Measurements from ENCODE around the gene CFAP298.
"Not testable (repeated sequence)": the region's sequence is repeated elsewhere in the genome, so short reads cannot be mapped to it uniquely, and the experiment has no call there.

Gene CFAP298

DNA sequence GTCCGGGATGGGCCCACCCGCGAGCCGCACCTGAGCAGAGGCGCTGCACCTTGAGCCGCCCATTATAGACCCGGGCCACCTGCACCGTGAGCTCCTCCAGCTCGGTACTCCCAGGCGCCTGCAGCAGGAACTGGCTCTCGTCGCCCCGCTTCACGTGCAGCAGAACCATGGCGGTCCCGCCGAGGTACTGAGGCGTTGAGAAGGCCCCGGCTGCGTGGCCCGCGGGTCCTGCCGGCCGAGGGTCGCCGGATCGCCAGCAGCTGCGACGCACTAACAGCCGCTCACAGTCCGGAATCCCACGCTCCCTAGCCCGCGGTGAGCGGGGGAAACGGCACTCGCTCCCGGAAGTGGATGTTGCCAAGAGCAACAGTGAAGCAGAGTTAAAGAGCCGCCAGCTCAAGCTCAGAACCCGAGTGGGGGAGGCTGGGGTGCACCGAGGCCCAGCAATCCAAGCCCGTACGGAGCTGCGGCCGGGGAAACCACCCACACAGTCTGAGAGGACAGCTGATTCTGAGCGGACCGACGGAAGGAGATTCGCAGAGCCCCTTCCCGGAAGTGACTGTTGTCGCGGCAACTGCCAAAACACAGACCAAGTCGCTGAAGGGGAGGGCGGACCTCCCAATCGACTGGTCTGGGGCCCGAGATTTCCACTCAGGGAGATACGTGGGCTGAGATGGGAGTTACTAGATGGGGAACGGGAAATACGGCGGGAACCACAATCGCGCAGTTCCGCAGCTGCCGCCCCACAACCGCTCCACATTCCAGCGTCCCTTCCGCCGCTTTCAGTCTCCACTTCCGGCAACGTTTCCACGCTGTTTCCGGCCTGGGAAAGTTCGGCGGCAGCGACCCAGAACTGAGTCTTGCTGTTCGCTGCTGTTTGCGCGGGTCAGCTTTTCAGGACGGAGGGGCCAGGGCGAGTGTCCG, at the start of gene CFAP298:
Gene CFAP298 (minus strand): TSS at position 303 of the 924 bp plus-strand sequence. CDS start 134 bp downstream, at position 169.
- DNase-seq: peak; percentile 85

- not testable (repeated sequence) for DNase-seq
Observed at GRCh38 chr21:32661026-32661782, 49.0 kb upstream of the CFAP298 start.

DNA sequence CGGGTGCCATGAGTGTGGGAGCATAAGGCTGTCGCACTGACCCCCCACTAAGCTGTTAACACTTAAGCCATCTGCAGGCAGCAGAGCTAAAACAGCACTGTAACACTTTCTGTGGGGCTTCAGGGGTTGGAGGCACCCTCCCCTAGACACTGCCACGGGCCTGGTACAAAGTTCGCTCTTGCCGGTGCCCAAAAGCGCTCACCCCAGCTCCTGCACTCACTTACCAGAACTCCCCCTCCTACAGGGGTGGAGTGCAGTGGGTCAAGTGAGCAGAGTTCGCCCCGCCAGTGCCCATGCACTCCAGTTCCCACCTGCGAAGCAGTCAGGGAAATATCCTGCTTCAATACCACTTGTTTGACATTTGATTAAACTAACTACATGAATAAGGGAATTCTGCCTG, 46.3 kb upstream of the CFAP298 start:
- no peak for DNase-seq

GRCh38 chr21:32653326-32653901, 41.2 kb upstream of the CFAP298 start:
- no peak for DNase-seq

- no peak for DNase-seq
Observed at GRCh38 chr21:32648165-32648564, 36.0 kb upstream of the CFAP298 start.

DNA sequence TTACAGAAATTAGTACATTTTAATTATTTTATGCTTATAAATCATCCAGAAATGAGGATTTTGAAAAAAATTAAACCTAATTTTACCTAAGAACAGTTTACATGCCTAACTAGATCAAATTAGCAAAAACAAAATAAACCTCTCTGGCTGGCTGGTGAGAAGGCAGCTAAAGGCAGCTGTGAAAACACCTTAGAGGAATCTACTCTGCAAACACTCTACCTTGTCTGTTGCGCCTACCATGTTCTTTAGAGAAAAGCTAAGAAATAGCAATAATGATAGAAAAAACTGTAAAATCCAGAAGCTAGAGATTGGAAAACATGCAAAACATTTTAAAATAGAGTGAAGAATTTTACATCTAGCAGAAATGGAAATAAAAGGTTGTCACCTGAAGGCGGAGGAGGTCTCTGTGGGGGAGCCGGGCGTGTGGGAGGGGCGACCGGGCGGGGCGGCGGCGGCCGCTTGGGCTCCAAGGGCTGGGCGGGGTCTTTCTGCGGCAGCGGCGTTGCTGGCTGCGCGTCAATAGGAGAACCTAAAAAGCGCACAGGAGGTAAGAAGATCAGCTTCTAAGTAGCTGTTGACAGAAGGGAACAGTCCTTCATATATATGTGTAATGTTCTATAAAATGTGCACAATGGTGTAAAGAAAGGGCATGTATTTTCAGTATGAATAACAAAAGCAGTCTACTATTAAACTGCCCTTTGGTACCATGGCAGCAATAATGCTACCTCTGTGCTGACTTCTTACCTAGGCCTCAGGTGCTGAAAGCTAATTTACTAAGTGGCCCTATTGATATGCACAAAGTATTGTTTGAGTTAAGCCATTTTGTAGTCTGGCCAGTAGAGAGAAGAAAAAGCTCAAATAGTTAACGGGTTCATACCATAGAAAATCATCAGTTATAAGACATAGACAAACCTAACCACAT, 33.3 kb upstream of the CFAP298 start:
- DNase-seq: no peak

- DNase-seq: no peak
Observed at GRCh38 chr21:32641710-32642698, 29.8 kb upstream of the CFAP298 start.

- DNase-seq: no peak
Observed at GRCh38 chr21:32626621-32627196, 14.5 kb upstream of the CFAP298 start.

- DNase-seq: not testable (repeated sequence)
Observed at GRCh38 chr21:32618218-32618617, 6.0 kb upstream of the CFAP298 start.

DNA sequence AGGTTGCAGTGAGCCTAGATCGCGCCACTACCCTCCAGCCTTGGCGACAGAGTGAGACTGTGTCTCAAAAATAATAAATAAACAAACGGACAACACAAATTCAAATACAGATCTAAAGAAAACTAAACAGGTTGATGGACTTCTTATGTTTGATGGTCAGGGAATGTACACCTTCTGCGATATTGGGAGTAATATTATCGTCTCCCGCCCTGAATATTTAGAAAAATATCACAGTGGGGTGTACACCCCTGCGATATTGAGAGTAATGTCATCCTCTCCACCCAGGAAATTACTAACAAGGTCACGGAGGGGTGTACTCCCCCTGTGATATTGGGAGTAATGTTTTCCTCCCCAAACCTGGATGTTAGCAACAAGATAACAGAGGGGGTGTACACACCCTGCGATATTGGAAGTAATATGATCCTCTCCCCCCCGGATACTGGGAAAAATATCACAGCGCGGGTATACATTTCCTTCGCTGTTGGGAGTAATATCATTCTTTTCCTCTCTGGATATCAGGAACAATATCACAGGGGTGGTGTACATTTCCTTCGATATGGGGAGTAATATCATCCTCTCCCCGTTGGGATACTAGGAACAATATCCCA, 1.4 kb upstream of the CFAP298 start:
- no peak for DNase-seq

DNA sequence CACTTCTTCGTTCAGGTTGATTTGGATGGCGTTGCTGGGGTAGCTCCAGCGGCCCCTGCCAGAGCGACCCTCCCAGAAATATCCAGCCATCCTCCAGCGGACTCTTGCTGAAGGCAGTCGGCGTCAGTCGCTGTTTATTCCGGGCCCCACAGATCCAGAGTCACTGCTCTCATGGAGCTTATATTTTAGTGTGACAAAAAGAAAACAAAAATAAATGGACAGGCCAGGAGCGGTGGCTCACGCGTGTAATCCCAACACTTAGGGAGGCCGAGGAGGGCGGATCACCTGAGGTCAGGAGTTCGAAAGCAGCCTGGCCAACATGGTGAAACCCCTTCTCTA, 791 bp upstream of the CFAP298 start:
- no peak for DNase-seq

DNA sequence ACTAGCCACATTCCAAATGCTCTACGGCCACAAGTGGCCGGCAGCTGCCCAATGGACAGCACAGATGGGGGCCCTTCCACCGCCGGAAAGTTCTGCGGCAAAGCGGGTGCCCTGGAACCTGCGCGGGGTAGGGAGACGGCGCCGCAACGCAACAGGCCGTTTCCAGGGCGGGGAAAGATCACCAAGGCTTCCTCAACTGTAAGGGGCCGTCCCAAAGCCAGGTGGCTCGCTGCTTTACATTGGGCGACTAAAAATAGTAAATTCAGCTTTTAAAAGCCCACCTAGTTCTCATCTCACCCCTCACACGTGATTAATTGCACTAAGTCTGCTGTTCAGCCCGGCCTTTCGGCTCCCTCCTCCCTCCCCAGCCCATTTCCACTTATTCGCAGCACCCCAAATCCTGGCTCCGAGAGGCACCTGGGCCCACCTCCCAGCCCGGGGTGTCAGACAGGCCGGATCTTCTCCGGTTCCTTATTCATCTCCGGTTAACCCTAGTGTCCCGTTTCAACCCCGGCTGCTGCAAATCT, 643 bp downstream of the CFAP298 start:
- DNase-seq: no peak

- DNase-seq: not testable (repeated sequence)
Observed at GRCh38 chr21:32610940-32611339, 1.2 kb downstream of the CFAP298 start.

- DNase-seq: no peak
Observed at GRCh38 chr21:32608851-32609250, 3.3 kb downstream of the CFAP298 start.

DNA sequence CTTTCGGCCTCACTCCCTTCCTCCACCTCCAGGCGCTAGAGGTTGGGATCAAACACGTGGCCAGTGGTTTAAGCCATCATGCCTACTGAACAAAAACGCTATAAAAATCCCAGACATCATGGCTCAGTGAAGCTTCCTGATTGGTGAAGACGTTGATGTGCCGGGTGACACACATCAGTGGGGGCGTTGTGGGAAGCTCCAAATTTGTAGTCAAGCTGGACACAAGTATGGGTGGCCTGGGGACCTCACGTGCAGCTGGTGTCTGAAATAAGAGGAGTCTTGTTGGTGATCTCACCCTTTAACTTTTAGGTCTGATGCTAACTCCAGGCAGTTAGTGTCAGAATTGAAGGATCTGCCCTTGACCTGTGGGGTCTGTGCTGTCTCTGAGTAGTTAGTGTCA, 6.7 kb downstream of the CFAP298 start:
- DNase-seq: no peak

DNA sequence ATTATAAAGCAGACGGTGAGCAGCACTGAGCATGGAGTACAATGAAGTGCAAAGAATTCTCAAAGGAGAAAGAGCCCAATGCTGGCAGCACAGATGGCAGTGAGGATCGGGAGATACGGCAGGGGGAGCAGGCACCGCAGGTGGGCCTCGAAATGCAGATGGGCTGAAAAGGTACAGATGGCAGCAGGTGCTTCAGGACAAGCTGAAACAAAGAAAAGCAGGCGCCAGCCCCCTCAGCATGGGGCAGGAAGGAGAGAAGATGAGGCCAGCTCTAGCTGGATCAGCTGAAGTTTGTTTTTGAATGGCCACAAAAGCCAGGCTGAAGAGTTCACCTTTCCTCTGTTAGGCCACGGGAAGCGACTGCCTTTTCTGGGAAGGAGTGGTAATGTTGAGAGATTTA, 7.7 kb downstream of the CFAP298 start:
- no peak for DNase-seq

DNA sequence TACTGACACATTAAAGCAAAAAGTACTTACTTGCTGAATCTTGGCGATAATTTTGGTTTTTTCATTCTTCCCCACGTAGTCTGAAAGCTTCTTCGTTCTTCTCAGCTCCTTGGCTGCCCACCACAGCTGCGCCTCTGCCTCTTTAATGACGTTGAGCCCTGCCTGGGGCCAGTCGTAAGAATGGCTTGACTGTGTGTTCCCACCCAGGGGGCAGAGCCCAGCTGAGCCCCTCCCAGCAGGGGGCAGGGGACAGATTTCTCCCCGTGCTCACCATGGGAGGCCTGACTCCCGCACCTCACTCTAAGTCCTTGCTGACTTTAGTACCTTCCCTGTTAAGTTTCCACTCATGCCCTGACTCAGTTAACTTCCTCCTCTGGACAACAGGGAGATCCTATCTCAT, 9.0 kb downstream of the CFAP298 start:
- no peak for DNase-seq

DNA sequence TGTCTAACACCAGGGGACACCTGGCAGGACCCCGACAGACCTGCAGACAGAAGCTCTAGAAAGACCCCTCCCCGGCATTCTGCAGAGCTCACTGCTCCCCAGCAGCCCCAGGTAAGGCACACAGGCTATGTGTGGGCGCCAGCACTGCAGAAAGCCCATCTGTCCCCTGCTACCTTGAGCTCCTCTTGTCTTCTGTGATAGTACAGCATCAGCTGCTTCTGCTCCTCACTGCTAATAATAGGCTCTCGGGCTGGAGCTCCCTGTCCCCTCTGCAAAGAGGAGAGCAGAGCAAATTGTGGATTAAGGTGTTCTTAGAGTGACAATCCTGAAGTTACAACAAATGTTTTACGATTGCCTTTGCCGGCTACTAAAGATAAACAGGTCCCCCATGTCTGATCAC, 10.1 kb downstream of the CFAP298 start:
- DNase-seq: no peak

DNA sequence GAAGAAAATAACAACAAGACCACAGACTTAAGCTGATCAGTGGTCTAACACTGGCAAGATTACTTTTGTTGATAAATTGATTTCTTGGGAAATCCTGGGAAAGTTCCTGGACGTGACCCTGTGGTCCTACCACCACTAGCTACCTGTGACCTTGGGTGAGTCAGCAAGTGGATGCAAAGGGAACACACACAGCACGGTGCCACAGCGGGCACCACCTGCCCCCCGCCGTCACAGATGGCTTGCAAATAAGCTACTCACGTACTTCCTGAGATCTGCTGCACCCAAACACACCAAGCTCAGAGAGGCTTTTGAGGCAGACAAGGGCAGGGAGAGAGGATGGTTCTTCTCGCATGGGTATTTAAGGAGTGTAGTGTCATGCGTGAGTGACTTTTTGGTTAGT, 12.7 kb downstream of the CFAP298 start:
- DNase-seq: no peak

- no peak for DNase-seq
Observed at GRCh38 chr21:32599091-32599490, 13.1 kb downstream of the CFAP298 start.
